Peyer's patch (tissue), 4 donors: ENCODE data around the gene TNFRSF19. TPM values are rescaled to one million over a fixed set of nuclear protein-coding genes. Genes with fewer than 3 reads are reported as not detected.

Experiments used
- DNase-seq, 3 donors: peaks; one replicate each; pipeline ENCODE4 v3.0.0-alpha.2; 2017 to 2019
- H3K27ac ChIP-seq, 4 donors: fragments of 200-600 bp; sonication (generic); one replicate each; pipeline ENCODE4 v1.5.1; 2016 to 2019
- H3K27me3 ChIP-seq, 2 donors: fragments of 200-600 bp; sonication (generic); one replicate each; pipeline ENCODE4 v1.5.1; 2019
- H3K36me3 ChIP-seq, 3 donors: fragments of 200-600 bp; sonication (generic); one replicate each; pipeline ENCODE4 v1.5.1; 2016 to 2019
- H3K4me1 ChIP-seq, 4 donors: fragments of 200-600 bp; sonication (generic); one replicate each; pipeline ENCODE4 v1.5.1; 2016 to 2019
- H3K4me3 ChIP-seq, 4 donors: fragments of 200-600 bp; sonication (generic); 1 replicate in 3 of 4; 2 replicates in 1 of 4; pipeline ENCODE4 v1.5.1; 2016 to 2019; ENCODE audit warnings: mild to moderate bottlenecking in 1 of 4
- H3K9me3 ChIP-seq, 4 donors: fragments of 200-600 bp; sonication (generic); one replicate each; pipeline ENCODE4 v1.5.1; 2016 to 2019; ENCODE audit warnings: mild to moderate bottlenecking in 1 of 4
- CTCF ChIP-seq, 6 experiments: fragments of 450-650 bp in 4 of 6; fragments of 200-600 bp in 2 of 6; sonication (generic) in 1 of 6; IDR thresholded peaks; one replicate each; pipeline ENCODE4 v1.5.1; 2017 to 2019; ENCODE audit warnings: antibody characterized with exemption in 6 of 6, mild to moderate bottlenecking in 3 of 6, moderate library complexity in 1 of 6
- POLR2A ChIP-seq, 2 donors: fragments of 450-650 bp; IDR thresholded peaks; one replicate each; pipeline ENCODE4 v1.5.1; 2017; ENCODE audit warnings: antibody characterized with exemption in 2 of 2, mild to moderate bottlenecking in 2 of 2, moderate library complexity in 2 of 2
- total RNA-seq, 4 donors: library from RNA; depleted of rRNA; stranded (reverse); fragments of >200 nt; gene quantifications; one replicate each; pipeline ENCODE4 v1.1.0, GENCODE V29; 2016

TNFRSF19 gene
- total RNA-seq, 4 donors from 2014 or later: 0.94 to 1.7 (median 1.2) TPM; not detected in 1

GRCh38 chr13:23608701-23609413 lies 38.6 kb downstream of the TNFRSF19 start:
- DNase-seq: peak in 1 of 3 donors; percentile 53
- Histone ChIP-seq H3K9me3 (no peaks in the 10 kb centered on the region), H3K4me1 (peaks cover 0 to 19% (median 1%) of the 10 kb centered on the region in 4 donors), H3K27ac (peak overlapping the region in 2 of 4 donors; percentile 14 to 15), H3K36me3 (no peaks in the 10 kb centered on the region), H3K4me3 (peak overlapping the region in 1 of 4 donors; percentile 6), H3K27me3 (no peaks in the 10 kb centered on the region)
- no peak for TF ChIP-seq CTCF (IDR thresholded peaks at IDR 0.05)
- no peak for TF ChIP-seq POLR2A (IDR thresholded peaks at IDR 0.05)

- Histone ChIP-seq H3K27me3 (no peaks in the 10 kb centered on the region), H3K36me3 (no peaks in the 10 kb centered on the region), H3K9me3 (no peaks in the 10 kb centered on the region), H3K4me1 (peaks cover 0 to 19% (median 1%) of the 10 kb centered on the region in 4 donors), H3K4me3 (peak overlapping the region in 1 of 4 donors; percentile 6), H3K27ac (peak overlapping the region in 2 of 4 donors; percentile 14 to 15)
- no peak for TF ChIP-seq CTCF (IDR thresholded peaks at IDR 0.05)
- no peak for TF ChIP-seq POLR2A (IDR thresholded peaks at IDR 0.05)
- no peak for DNase-seq
Observed at GRCh38 chr13:23609414-23609760, 39.2 kb downstream of the TNFRSF19 start.

- H3K4me3 ChIP-seq: peak overlapping the region in 1 of 4 donors; percentile 6
- DNase-seq: no peak
- H3K27ac ChIP-seq: peak overlapping the region in 1 of 4 donors; percentile 15
Observed at GRCh38 chr13:23609874-23610576, 39.8 kb downstream of the TNFRSF19 start.

GRCh38 chr13:23610966-23611491 lies 40.8 kb downstream of the TNFRSF19 start:
- no peak overlapping the region for H3K27ac ChIP-seq
- H3K27me3 ChIP-seq: no peaks in the 10 kb centered on the region
- H3K36me3 ChIP-seq: no peaks in the 10 kb centered on the region
- H3K4me1 ChIP-seq: peaks cover 0 to 19% (median 1%) of the 10 kb centered on the region in 4 donors
- no peak for DNase-seq
- H3K9me3 ChIP-seq: no peaks in the 10 kb centered on the region
- TF ChIP-seq CTCF (IDR thresholded peaks at IDR 0.05) (no peak), POLR2A (IDR thresholded peaks at IDR 0.05) (no peak)
- H3K4me3 ChIP-seq: no peak overlapping the region

More at GRCh38 chr13:23609874-23610576, 39.8 kb downstream of the TNFRSF19 start:
- TF ChIP-seq CTCF (IDR thresholded peaks at IDR 0.05): no peak
- TF ChIP-seq POLR2A (IDR thresholded peaks at IDR 0.05): no peak
- peaks cover 0 to 19% (median 1%) of the 10 kb centered on the region in 4 donors for H3K4me1 ChIP-seq
- no peaks in the 10 kb centered on the region for H3K9me3 ChIP-seq
- no peaks in the 10 kb centered on the region for H3K27me3 ChIP-seq
- H3K36me3 ChIP-seq: no peaks in the 10 kb centered on the region

GRCh38 chr13:23612182-23612581 lies 42.0 kb downstream of the TNFRSF19 start:
- H3K27me3 ChIP-seq: no peaks in the 10 kb centered on the region
- no peak for DNase-seq
- H3K4me1 ChIP-seq: peaks cover 0 to 19% (median 1%) of the 10 kb centered on the region in 4 donors
- no peak overlapping the region for H3K4me3 ChIP-seq
- no peaks in the 10 kb centered on the region for H3K9me3 ChIP-seq
- H3K36me3 ChIP-seq: no peaks in the 10 kb centered on the region
- TF ChIP-seq POLR2A (IDR thresholded peaks at IDR 0.05) (no peak), CTCF (IDR thresholded peaks at IDR 0.05) (no peak)
- no peak overlapping the region for H3K27ac ChIP-seq
